OCI-LY1 (cell line): ENCODE measurements around the gene BCAP31.

ENCODE experiments used
- H2AFZ ChIP-seq: fragments of 200-600 bp; sonication (generic), shearing (Covaris generic); 2 replicates; pipeline ENCODE4 v1.6.0; 2014; ENCODE audit warnings: antibody characterized with exemption, mild to moderate bottlenecking, low read length
- H3F3A ChIP-seq: fragments of 200-600 bp; sonication (generic), shearing (Covaris generic); 2 replicates; pipeline ENCODE4 v1.6.0; 2014; ENCODE audit warnings: mild to moderate bottlenecking, antibody characterized with exemption, low read length, moderate library complexity; ENCODE audit not compliant: insufficient read depth
- H3K27ac ChIP-seq: fragments of 200-600 bp; sonication (generic); 2 replicates; pipeline ENCODE4 v1.5.1; 2014; ENCODE audit warnings: low read length, mixed run types, mild to moderate bottlenecking, low read depth; ENCODE audit not compliant: poor library complexity, severe bottlenecking
- H3K27me3 ChIP-seq: fragments of 200-600 bp; sonication (generic); 2 replicates; pipeline ENCODE4 v1.6.0; 2014; ENCODE audit warnings: antibody characterized with exemption, mild to moderate bottlenecking, low read length, moderate library complexity; ENCODE audit not compliant: insufficient read depth
- H3K36me3 ChIP-seq: fragments of 200-600 bp; sonication (generic); 2 replicates; pipeline ENCODE4 v1.6.1; 2014; ENCODE audit warnings: mild to moderate bottlenecking, antibody characterized with exemption, low read length, moderate library complexity, mixed read lengths; ENCODE audit not compliant: insufficient read depth
- H3K4me1 ChIP-seq: fragments of 200-600 bp; sonication (generic); 2 replicates; pipeline ENCODE4 v1.5.1; 2014; ENCODE audit warnings: mild to moderate bottlenecking, low read length, moderate library complexity; ENCODE audit not compliant: insufficient read depth, severe bottlenecking
- H3K4me2 ChIP-seq: fragments of 200-600 bp; sonication (generic), shearing (Covaris generic); 2 replicates; pipeline ENCODE4 v1.6.1; 2014; ENCODE audit warnings: low read length
- H3K4me3 ChIP-seq: fragments of 200-600 bp; sonication (generic); 2 replicates; pipeline ENCODE4 v1.5.1; 2014; ENCODE audit warnings: low read length, low read depth, mild to moderate bottlenecking, mixed read lengths; ENCODE audit not compliant: poor library complexity, severe bottlenecking
- H3K79me2 ChIP-seq: fragments of 200-600 bp; shearing (Covaris generic); 2 replicates; pipeline ENCODE4 v1.6.1; 2016; ENCODE audit warnings: mixed run types, low read length, mixed read lengths; ENCODE audit not compliant: insufficient read depth
- H3K9ac ChIP-seq: fragments of 200-600 bp; sonication (generic), shearing (Covaris generic); 2 replicates; pipeline ENCODE4 v1.6.1; 2014; ENCODE audit warnings: mild to moderate bottlenecking, low read length, mixed read lengths
- H3K9me2 ChIP-seq: fragments of 200-600 bp; sonication (generic), shearing (Covaris generic); 2 replicates; pipeline ENCODE4 v1.6.1; 2014; ENCODE audit warnings: low read depth, mild to moderate bottlenecking, low read length, mixed read lengths
- H3K9me3 ChIP-seq: fragments of 200-600 bp; shearing (Covaris generic); 2 replicates; pipeline ENCODE4 v1.6.1; 2014; ENCODE audit warnings: low read length, mixed read lengths
- H4K20me1 ChIP-seq: fragments of 200-600 bp; sonication (generic), shearing (Covaris generic); 2 replicates; pipeline ENCODE4 v1.6.0; 2016; ENCODE audit warnings: mild to moderate bottlenecking, low read length; ENCODE audit not compliant: insufficient read depth
- EZH2 ChIP-seq: fragments of 200-600 bp; sonication (generic), shearing (Covaris generic); IDR thresholded peaks from 2 replicates; pipeline ENCODE4 v1.8.0; 2017; ENCODE audit warnings: borderline replicate concordance, mixed run types, mild to moderate bottlenecking, antibody characterized with exemption, low read length, moderate library complexity, mixed read lengths
- TF ChIP-seq, protein P1 (sequence below): fragments of 200-600 bp; sonication (generic), shearing (Covaris generic); IDR thresholded peaks from 2 replicates; pipeline ENCODE4 v1.5.1; 2017; ENCODE audit warnings: mild to moderate bottlenecking, antibody characterized with exemption, low read length, moderate library complexity, mixed read lengths

BCAP31 gene

DNA sequence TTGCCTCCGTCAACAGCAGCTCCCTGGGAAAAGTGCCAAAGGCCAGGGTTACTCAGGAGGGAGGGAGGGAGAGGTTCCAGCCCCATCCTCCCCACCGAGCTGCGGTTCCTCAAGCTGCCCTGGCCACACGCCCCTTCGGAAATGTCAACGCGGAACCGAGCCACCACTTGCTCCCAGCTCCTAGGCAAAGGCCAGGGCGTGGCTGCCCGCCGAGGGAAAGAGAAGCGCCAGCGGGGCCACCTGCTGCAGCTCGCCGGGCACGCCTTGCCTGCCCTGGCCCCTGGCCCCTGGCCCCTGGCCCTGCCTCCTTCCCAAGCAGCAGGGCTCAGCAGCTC, 21.2 kb downstream of the BCAP31 start:
- H3K9me2 ChIP-seq, result no peaks in the 10 kb centered on the region
- H4K20me1 ChIP-seq, result no peaks in the 10 kb centered on the region
- no peak overlapping the region for H3K27ac ChIP-seq
- no peak overlapping the region for H3K9ac ChIP-seq
- H3K27me3 ChIP-seq, result no peaks in the 10 kb centered on the region
- H3K4me1 ChIP-seq, result no peaks in the 10 kb centered on the region
- no peak overlapping the region for H3K4me2 ChIP-seq
- no peak overlapping the region for H3K4me3 ChIP-seq
- H2AFZ ChIP-seq, result no peak overlapping the region
- no peaks in the 10 kb centered on the region for H3F3A ChIP-seq
- TF ChIP-seq EZH2, result no peak
- TF ChIP-seq, protein P1, sequence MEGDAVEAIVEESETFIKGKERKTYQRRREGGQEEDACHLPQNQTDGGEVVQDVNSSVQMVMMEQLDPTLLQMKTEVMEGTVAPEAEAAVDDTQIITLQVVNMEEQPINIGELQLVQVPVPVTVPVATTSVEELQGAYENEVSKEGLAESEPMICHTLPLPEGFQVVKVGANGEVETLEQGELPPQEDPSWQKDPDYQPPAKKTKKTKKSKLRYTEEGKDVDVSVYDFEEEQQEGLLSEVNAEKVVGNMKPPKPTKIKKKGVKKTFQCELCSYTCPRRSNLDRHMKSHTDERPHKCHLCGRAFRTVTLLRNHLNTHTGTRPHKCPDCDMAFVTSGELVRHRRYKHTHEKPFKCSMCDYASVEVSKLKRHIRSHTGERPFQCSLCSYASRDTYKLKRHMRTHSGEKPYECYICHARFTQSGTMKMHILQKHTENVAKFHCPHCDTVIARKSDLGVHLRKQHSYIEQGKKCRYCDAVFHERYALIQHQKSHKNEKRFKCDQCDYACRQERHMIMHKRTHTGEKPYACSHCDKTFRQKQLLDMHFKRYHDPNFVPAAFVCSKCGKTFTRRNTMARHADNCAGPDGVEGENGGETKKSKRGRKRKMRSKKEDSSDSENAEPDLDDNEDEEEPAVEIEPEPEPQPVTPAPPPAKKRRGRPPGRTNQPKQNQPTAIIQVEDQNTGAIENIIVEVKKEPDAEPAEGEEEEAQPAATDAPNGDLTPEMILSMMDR, result no peak
- no peaks in the 10 kb centered on the region for H3K79me2 ChIP-seq
- H3K36me3 ChIP-seq, result peaks cover 5% of the 10 kb centered on the region
- H3K9me3 ChIP-seq, result no peaks in the 10 kb centered on the region

DNA sequence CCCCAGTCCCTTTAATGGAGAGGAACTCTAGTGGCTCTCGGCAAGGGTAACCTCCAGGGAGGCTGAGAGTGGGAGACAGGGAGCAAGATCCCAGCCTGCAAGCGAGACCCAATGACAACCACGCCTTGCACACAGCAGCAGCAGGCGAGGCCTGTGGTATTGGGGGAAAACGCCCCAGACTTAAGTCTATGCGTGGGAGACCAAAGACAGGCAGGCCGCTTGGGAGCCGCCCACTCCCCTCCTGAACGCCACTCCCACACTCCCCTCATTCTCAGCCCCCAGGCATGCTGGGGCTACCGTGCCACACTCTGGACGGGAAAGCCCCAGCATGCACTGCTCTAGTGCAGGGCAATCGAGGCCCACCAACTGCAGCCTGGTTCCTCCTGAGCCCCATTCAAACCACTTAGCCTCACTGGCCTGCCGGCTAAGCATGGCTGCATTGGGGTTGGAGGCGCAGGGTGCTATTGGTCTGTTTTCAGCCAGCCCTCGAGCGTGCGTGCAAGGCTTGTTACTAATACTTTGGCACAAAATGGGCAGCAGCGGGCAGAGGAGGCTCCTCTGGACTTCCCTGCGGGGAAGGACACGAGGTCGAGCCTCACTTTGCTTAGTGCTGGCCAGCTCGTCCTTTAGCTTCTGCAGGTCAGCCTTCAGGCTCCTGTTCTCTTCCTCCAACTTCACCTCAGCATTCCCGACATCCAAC, 21.7 kb downstream of the BCAP31 start:
- H3K4me2 ChIP-seq, result no peak overlapping the region
- H3K4me1 ChIP-seq, result no peaks in the 10 kb centered on the region
- peaks cover 5% of the 10 kb centered on the region for H3K36me3 ChIP-seq
- no peaks in the 10 kb centered on the region for H3K9me2 ChIP-seq
- no peaks in the 10 kb centered on the region for H3K9me3 ChIP-seq
- no peak for TF ChIP-seq EZH2
- TF ChIP-seq, protein P1, result no peak
- H4K20me1 ChIP-seq, result no peaks in the 10 kb centered on the region
- no peak overlapping the region for H3K9ac ChIP-seq
- no peak overlapping the region for H3K4me3 ChIP-seq
- H3K27ac ChIP-seq, result no peak overlapping the region
- no peaks in the 10 kb centered on the region for H3K27me3 ChIP-seq
- no peaks in the 10 kb centered on the region for H3F3A ChIP-seq
- H2AFZ ChIP-seq, result no peak overlapping the region
- no peaks in the 10 kb centered on the region for H3K79me2 ChIP-seq

DNA sequence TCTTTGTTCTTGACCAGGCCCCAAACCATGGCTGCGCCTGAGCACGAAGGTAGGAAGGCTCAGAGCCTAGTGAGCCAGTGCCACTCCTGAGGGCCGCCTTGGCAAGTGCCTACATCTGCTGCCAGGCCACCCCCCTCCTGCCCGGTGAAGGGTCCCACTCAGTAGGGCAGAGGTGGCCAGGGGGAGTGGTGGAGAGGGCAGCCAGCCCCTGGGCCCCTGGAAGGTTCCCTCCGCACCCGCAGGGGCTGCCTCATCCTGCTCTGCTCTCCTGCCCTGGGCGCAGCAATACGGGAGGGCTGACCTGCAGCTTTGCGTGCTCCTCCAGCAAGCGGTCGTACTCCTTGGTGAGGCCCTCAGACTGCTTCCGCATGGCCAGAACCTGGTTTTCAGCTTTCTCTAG, 22.5 kb downstream of the BCAP31 start:
- H3K9me2 ChIP-seq, result no peaks in the 10 kb centered on the region
- no peak overlapping the region for H2AFZ ChIP-seq
- H3F3A ChIP-seq, result no peaks in the 10 kb centered on the region
- H3K4me2 ChIP-seq, result no peak overlapping the region
- no peaks in the 10 kb centered on the region for H3K79me2 ChIP-seq
- peaks cover 5% of the 10 kb centered on the region for H3K36me3 ChIP-seq
- H3K27ac ChIP-seq, result no peak overlapping the region
- no peaks in the 10 kb centered on the region for H3K4me1 ChIP-seq
- no peak overlapping the region for H3K9ac ChIP-seq
- TF ChIP-seq EZH2, result no peak
- TF ChIP-seq, protein P1, result no peak
- no peaks in the 10 kb centered on the region for H3K27me3 ChIP-seq
- no peaks in the 10 kb centered on the region for H3K9me3 ChIP-seq
- no peaks in the 10 kb centered on the region for H4K20me1 ChIP-seq
- no peak overlapping the region for H3K4me3 ChIP-seq
